NCI-H2196 (cell line): ENCODE measurements around the gene CES4A.
"Not testable (repeated sequence)": the region's sequence is repeated elsewhere in the genome, so short reads cannot be mapped to it uniquely, and the experiment has no call there.

Source experiments
- DNase-seq: peaks from one replicate; lab custom pipeline; 2025; ENCODE audit not compliant: unreplicated experiment; lab: John Stamatoyannopoulos, UW

Gene CES4A

GRCh38 chr16:67041520-67041919 is 53.1 kb downstream of the CES4A start:
- DNase-seq = not testable (repeated sequence)

- no peak for DNase-seq
Observed at GRCh38 chr16:67043420-67043819, 55.0 kb downstream of the CES4A start.

GRCh38 chr16:67050796-67051195 is 62.4 kb downstream of the CES4A start:
- DNase-seq = no peak

GRCh38 chr16:67052399-67052798 is 64.0 kb downstream of the CES4A start:
- no peak for DNase-seq

GRCh38 chr16:67053767-67054334 is 65.5 kb downstream of the CES4A start:
- DNase-seq = no peak

- no peak for DNase-seq
Observed at GRCh38 chr16:67054901-67055300, 66.5 kb downstream of the CES4A start.

- no peak for DNase-seq
Observed at GRCh38 chr16:67055712-67056487, 67.5 kb downstream of the CES4A start.
